Brain pericyte (primary cell): ENCODE measurements around the gene LONP2.
"Not testable (repeated sequence)": the region's sequence is repeated elsewhere in the genome, so short reads cannot be mapped to it uniquely, and the experiment has no call there.

Experiments
- DNase-seq: peaks from one replicate; pipeline ENCODE4 v3.0.0-alpha.2; 2012; ENCODE audit warnings: low read depth, low spot score

Gene LONP2

GRCh38 chr16:48367441-48368049 lies 123.4 kb downstream of the LONP2 start:
- no peak for DNase-seq

- DNase-seq = no peak
Measured at GRCh38 chr16:48369765-48370164, 125.7 kb downstream of the LONP2 start.

- no peak for DNase-seq
Measured at GRCh38 chr16:48370229-48370628, 126.1 kb downstream of the LONP2 start.

GRCh38 chr16:48370668-48371392 lies 126.7 kb downstream of the LONP2 start:
- DNase-seq = not testable (repeated sequence)

GRCh38 chr16:48371393-48371780 lies 127.3 kb downstream of the LONP2 start:
- no peak for DNase-seq

GRCh38 chr16:48372744-48373143 lies 128.6 kb downstream of the LONP2 start:
- DNase-seq = no peak

DNA sequence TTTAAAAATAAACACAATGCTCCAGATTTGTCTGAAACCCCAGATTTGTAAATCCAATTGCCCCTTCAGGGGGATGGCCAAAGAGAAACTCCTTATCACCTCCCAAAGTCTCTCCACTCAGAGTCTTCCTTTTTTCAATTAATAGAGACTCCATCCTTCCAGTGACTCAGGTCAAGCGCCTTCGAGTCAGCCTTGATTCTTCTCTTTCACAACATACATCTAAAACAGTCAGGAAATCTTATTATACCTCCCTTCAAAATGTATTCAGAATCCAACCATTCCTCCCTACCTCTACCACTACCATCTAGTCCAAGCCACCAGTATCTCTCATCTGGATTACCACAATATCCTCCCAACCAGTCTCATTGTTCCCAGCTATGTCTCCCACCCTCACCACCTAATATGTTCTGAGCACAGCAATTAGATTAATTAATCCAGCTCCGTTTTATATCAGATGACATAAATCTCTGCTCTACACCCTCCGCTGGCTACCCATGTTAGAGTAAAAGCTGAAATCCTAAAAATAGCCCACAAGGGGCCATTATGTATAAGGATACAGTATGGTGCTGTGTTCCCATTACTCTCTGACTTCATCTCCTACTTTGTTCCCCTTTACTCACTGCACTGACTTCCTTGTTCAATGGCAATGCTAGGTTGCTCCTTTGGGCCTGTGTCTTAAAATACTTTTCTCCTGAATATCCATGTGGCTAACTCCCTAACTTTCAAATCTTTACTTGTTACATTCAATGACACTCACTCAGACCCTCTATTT lies 129.3 kb downstream of the LONP2 start:
- DNase-seq = no peak

DNA sequence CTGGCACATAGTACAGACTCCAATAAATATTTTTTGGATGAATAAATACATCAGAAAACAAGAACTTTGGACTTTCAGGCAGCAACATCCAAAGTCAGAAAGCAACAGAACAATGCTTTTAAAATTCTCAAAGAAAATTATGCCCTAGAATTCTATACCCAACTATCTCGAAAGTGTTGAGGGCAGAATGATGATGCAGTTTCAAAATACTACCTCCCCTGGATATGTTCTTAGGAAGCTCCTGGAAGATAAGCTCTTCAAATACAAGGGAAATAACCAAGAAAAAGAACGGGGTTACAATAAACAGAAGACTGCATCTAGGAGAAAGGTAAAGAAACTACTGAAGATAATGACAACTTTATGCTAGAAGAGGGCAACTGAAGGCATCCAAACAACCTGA lies 130.2 kb downstream of the LONP2 start:
- no peak for DNase-seq

DNA sequence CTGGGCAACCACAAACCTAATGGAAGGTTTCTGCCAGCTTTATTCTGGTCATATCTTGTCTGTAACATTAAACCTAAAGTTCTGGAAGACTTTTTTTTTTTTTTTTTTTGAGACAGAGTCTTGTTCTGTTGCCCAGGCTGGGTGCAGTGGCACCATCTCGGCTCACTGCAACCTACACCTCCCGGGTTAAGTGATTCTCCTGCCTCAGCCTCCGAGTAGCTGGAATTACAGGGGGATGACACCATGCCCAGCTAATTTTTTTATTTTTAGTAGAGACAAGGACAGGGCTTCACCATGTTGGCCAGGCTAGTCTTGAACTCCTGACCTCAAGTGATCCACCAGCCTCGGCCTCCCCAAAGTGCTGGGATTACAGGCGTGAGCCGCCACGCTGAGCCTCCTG lies 133.2 kb downstream of the LONP2 start:
- not testable (repeated sequence) for DNase-seq

- no peak for DNase-seq
Measured at GRCh38 chr16:48378276-48378675, 134.2 kb downstream of the LONP2 start.

DNA sequence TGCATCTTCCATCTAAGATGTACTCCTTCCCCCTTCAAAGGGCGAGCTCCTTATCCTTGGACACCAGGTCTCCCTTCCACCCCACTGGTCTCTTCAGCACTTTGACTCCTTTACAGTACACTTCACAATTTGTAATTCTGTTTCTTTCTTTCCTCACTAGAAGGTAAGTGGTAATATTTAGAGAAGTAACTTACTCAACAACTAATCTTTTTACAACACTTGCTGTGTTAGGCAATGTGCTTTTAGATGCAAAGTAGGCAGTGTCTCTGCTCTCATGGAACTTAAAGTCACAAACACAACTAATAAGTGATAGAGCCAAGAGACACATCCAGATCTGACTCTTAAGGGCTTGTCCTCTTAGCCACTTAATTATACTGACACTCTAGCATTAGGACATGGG lies 134.7 kb downstream of the LONP2 start:
- no peak for DNase-seq

DNA sequence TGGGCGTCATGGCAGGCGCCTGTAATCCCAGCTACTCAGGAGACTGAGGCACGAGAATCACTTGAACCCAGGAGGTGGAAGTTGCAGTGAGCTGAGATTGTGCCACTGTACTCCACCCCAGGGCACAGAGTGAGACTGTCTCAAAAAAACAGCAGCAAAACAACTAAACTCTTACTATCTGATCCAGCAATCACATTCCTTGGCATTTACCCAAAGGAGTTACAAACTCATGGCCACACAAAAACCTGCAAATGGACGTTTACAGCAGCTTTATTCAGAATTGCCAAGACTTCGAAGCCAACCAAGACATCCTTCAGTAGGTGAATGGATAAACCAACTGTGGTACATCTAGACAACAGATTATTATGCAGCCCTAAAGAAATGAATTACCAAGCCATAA lies 137.1 kb downstream of the LONP2 start:
- no peak for DNase-seq

DNA sequence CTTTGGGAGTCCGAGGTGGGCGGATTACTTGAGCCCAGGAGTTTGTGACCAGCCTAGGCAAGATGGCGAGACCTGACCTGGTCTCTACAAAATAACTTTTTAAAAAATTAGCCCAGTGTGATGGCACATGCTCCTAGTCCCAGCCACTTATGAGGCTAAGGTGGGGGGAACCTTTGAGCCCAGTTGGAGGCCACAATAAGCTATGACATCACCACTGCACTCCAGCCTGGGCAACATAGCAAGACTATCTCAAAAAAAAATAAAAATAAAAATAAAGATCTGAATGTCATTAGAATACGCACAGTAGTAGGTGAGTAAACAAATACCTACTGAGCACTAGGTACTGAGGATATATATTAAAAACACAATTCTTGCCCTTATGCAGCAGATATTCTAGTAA lies 138.0 kb downstream of the LONP2 start:
- no peak for DNase-seq

GRCh38 chr16:48383009-48383876 lies 139.1 kb downstream of the LONP2 start:
- no peak for DNase-seq

DNA sequence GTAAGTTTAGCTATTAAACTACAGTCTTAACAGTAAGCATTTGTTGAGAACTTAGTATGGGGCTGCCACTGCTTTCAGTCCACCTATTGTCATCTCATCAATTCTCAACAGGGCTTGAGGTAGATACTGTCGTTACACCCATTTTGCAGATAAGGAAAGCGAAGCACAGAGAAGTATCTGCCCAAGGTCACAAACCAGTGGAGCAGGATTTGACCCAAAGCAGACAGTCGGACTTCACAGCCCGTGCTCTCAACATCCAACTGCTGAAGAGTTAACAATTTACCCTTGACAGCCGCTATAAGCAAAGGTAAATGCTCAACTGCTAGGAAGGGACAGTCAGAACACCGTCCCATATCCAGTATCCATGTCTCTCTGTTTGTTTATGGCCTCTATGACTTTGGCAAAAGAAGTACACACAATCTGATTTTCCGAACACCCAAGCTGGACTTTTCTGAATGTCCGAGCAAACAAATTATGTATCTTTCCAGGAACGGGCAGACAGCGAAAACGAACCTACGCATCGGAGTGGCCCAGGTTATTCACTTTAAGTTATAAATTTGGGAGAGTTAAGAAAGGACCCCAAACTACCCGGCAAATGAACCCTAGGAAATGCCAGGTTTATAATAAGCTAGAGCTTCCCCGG lies 139.9 kb downstream of the LONP2 start:
- no peak for DNase-seq

- DNase-seq = no peak
Measured at GRCh38 chr16:48384520-48385252, 140.6 kb downstream of the LONP2 start.

DNA sequence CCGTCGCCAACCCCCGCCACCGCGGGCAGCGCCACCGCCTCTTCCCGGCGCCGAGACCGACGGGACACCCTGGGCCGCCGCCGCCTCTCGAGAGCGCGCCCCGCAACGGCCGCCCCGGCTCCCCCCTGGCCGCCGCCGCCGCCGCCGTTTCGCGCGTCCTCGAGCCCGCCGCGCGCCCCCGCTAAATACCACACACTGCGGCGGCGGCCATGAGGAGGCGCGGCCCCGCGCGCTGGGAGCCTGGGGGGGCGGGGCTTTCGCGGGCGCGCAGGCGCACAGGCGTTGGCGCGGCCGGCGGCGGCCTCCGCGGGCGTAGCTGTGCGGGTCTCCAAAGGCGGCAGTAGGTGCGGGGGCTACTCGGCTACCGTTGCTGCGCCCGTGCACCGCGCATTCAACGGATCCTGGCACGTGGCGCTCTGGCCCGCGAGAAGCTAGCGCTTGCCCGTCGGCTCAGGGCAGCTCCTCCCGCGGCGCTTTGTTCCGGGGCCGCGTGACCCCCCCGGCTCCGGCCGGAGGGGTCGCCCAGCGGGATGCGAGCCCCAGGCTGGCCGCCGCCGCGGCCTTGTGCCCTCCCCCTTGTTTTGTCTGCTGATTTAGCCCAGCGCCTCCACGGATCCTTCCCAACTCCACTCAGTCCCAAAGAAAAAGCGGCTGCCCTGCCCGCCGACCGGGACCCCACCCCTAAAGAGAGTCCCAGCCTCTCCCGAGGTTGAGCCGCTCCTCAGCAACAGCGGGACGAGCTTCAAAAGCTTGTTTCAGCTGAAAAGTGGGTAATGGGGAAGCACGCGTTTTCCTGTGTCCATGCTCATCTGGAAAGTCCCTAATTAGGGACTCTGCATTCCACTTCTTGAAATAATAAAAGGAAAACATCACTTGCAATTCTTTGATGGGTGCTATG lies 141.4 kb downstream of the LONP2 start, which contains the start of gene SIAH1:
SIAH1 (minus strand) TSS at position 161 of the 898 bp plus-strand sequence. CDS start 22,985 bp downstream, outside the sequence.
- no peak for DNase-seq

DNA sequence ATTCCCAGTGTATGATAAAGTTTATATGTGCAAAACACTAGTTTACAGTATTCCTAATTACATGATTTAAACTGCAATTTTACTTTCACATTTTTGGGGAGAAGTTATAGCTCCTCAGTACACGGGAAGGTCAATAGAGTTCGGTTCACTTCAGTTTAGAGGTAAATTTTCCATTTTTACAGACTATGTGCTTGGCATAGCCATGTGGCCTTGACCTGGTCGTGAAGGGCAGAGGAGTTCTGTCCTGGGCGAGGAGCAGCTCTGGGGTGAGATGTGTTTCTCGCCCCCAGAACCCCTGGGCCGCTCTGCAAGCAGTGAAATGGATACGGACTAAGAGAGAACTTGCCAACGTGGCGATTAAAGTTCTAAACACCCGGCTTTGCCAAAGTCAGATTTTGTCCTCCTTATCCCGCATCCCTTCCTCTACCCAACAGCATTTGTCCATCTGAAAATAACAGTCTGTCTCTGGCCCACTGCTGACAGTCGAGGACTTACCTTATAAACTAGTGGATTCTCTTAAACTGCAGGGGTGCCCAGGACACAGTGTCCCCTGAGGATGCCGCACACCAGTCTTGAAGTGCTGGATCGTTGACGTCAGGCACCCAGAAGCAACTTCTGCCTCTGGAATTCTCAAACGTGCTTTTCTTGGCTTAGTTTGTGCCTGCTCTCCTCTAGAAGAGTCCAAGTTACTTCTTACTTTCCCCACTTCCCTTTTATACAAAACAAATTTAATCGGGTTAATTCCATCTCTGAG lies 142.6 kb downstream of the LONP2 start:
- no peak for DNase-seq

DNA sequence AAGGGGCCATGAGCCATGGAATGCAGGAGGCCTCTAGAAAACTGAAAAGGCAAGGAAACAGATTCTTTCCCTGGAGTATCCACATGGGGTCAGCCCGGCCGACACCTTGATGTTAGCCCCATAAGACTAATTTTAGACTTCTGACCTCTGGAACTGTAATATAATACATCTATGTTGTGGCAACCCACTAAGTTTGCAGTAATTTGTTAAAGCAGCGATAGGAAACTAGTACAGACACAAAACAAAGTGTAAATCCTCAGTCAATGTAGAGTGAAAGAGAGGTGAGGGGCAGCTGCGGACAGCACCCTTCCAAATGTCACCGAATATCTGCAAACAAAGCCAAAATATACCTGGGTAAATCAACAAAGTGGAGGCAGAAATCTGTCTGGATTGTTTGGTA lies 148.3 kb downstream of the LONP2 start:
- no peak for DNase-seq
